ENCODE measurements around the gene HS2ST1. TPM values are rescaled to one million over a fixed set of nuclear protein-coding genes. Genes with fewer than 3 reads are reported as not detected.

HS2ST1 gene
- total and polyA plus RNA-seq, 10 of the 15 experiments (the other 5 are each of a cell fraction or from before 2014, with no cell fraction given), result 5.4 to 30.8 (median 18.6) TPM

DNA sequence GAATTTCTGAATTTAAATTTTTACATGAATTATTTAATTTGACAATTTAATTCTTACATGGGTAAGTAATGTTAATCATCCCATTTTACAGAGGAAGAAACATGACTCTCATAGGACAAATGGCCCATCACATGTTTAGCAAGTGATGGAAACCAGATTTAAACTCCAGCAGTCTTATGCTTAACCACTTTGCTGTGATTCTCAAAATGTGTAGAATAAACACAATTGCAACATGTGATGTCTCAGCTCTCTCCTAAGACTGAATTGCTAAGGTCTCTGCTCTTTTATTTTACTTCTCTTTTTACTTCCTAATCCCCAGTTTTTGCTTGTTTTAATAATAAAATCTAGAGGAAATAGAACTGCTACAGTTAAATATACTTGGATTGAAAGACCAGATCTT, 42.8 kb downstream of the HS2ST1 start:
- H3K27ac ChIP-seq (ENCODE audit: control insufficient read depth, insufficient read depth), result no peak overlapping the region
- H3K79me2 ChIP-seq (ENCODE audit: control insufficient read depth, insufficient read depth, low read length), result peaks cover 11% of the 10 kb centered on the region
- no peak for TF ChIP-seq IKZF2 (IDR thresholded peaks at IDR 0.05)
- TF ChIP-seq JUND (IDR thresholded peaks at IDR 0.05; ENCODE audit: low read depth, low read length), result no peak
- TF ChIP-seq, protein P1, sequence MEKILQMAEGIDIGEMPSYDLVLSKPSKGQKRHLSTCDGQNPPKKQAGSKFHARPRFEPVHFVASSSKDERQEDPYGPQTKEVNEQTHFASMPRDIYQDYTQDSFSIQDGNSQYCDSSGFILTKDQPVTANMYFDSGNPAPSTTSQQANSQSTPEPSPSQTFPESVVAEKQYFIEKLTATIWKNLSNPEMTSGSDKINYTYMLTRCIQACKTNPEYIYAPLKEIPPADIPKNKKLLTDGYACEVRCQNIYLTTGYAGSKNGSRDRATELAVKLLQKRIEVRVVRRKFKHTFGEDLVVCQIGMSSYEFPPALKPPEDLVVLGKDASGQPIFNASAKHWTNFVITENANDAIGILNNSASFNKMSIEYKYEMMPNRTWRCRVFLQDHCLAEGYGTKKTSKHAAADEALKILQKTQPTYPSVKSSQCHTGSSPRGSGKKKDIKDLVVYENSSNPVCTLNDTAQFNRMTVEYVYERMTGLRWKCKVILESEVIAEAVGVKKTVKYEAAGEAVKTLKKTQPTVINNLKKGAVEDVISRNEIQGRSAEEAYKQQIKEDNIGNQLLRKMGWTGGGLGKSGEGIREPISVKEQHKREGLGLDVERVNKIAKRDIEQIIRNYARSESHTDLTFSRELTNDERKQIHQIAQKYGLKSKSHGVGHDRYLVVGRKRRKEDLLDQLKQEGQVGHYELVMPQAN (conservative IDR thresholded peaks at IDR 0.05), result no peak
- TF ChIP-seq, protein P2, sequence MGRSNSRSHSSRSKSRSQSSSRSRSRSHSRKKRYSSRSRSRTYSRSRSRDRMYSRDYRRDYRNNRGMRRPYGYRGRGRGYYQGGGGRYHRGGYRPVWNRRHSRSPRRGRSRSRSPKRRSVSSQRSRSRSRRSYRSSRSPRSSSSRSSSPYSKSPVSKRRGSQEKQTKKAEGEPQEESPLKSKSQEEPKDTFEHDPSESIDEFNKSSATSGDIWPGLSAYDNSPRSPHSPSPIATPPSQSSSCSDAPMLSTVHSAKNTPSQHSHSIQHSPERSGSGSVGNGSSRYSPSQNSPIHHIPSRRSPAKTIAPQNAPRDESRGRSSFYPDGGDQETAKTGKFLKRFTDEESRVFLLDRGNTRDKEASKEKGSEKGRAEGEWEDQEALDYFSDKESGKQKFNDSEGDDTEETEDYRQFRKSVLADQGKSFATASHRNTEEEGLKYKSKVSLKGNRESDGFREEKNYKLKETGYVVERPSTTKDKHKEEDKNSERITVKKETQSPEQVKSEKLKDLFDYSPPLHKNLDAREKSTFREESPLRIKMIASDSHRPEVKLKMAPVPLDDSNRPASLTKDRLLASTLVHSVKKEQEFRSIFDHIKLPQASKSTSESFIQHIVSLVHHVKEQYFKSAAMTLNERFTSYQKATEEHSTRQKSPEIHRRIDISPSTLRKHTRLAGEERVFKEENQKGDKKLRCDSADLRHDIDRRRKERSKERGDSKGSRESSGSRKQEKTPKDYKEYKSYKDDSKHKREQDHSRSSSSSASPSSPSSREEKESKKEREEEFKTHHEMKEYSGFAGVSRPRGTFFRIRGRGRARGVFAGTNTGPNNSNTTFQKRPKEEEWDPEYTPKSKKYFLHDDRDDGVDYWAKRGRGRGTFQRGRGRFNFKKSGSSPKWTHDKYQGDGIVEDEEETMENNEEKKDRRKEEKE (IDR thresholded peaks at IDR 0.05), result no peak
- TF ChIP-seq SRF (IDR thresholded peaks at IDR 0.05; ENCODE audit: low read depth in 2 of 2, low read length in 2 of 2), result no peak
- TF ChIP-seq, protein P3, sequence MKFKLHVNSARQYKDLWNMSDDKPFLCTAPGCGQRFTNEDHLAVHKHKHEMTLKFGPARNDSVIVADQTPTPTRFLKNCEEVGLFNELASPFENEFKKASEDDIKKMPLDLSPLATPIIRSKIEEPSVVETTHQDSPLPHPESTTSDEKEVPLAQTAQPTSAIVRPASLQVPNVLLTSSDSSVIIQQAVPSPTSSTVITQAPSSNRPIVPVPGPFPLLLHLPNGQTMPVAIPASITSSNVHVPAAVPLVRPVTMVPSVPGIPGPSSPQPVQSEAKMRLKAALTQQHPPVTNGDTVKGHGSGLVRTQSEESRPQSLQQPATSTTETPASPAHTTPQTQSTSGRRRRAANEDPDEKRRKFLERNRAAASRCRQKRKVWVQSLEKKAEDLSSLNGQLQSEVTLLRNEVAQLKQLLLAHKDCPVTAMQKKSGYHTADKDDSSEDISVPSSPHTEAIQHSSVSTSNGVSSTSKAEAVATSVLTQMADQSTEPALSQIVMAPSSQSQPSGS (IDR thresholded peaks at IDR 0.05; ENCODE audit: low read length), result no peak
- no peak for TF ChIP-seq ATF7 (IDR thresholded peaks at IDR 0.05; ENCODE audit: low read depth)
- TF ChIP-seq TBL1XR1 (IDR thresholded peaks at IDR 0.05; ENCODE audit: low read depth, low read length), result no peak
- no peak for TF ChIP-seq TARDBP (IDR thresholded peaks at IDR 0.05; ENCODE audit: borderline replicate concordance)
- TF ChIP-seq SIX5 (IDR thresholded peaks at IDR 0.05; ENCODE audit: low read depth, low read length, severe bottlenecking), result no peak
- TF ChIP-seq HCFC1 (IDR thresholded peaks at IDR 0.05; ENCODE audit: low read length), result no peak
- no peak for TF ChIP-seq ESRRA (IDR thresholded peaks at IDR 0.05; ENCODE audit: low read length)
- TF ChIP-seq, protein P4, sequence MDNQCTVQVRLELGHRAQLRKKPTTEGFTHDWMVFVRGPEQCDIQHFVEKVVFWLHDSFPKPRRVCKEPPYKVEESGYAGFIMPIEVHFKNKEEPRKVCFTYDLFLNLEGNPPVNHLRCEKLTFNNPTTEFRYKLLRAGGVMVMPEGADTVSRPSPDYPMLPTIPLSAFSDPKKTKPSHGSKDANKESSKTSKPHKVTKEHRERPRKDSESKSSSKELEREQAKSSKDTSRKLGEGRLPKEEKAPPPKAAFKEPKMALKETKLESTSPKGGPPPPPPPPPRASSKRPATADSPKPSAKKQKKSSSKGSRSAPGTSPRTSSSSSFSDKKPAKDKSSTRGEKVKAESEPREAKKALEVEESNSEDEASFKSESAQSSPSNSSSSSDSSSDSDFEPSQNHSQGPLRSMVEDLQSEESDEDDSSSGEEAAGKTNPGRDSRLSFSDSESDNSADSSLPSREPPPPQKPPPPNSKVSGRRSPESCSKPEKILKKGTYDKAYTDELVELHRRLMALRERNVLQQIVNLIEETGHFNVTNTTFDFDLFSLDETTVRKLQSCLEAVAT (IDR thresholded peaks at IDR 0.05), result no peak
- TF ChIP-seq MTA2 (IDR thresholded peaks at IDR 0.05; ENCODE audit: low read depth), result no peak

More for the DNA sequence above, 42.8 kb downstream of the HS2ST1 start:
- Histone ChIP-seq H3K9me3 (replicated peaks; ENCODE audit: control insufficient read depth, insufficient read depth, low read length) (no peaks in the 10 kb centered on the region; the same call in 1 of the 3 replicates), H2AFZ (ENCODE audit: control insufficient read depth, low read depth, low read length) (no peak overlapping the region), H3K4me3 (no peak overlapping the region), H3K36me3 (ENCODE audit: control insufficient read depth in 2 of 2, insufficient read depth in 2 of 2, low read length in 1 of 2) (no peaks in the 10 kb centered on the region; a peak in 1 of 4 replicates), H3K27me3 (replicated peaks in 1 of 2; ENCODE audit: control insufficient read depth in 2 of 2, insufficient read depth in 2 of 2, low read length in 1 of 2) (no peaks in the 10 kb centered on the region), H4K20me1 (ENCODE audit: control insufficient read depth, insufficient read depth) (no peaks in the 10 kb centered on the region), H3K4me2 (ENCODE audit: control insufficient read depth, insufficient read depth) (no peak overlapping the region), H3K4me1 (ENCODE audit: control insufficient read depth, insufficient read depth, low read length) (no peaks in the 10 kb centered on the region), H3K9ac (ENCODE audit: control insufficient read depth, insufficient read depth, low read length) (no peak overlapping the region)
- CTCF ChIA-PET, result interaction anchor here (0.7 kb wide), 2 partner anchors 15 to 887 kb away, joined by 3 read pairs; no protein-coding TSS in a partner anchor
- POLR2A ChIA-PET, result interaction anchor here (0.7 kb wide), 1 partner anchor 50 kb away, joined by 5 read pairs; no protein-coding TSS in a partner anchor
- FAIRE-seq (no peak), DNase-seq (ENCODE audit: low read depth, low spot score) (no peak), ATAC-seq (no peak)
- in situ Hi-C loops (cut with MboI) (no loop called here), intact Hi-C loops (cut with micrococcal nuclease; ENCODE audit: unreplicated experiment) (no loop called here)
- RAD21 ChIA-PET (ENCODE audit: unreplicated experiment), result no interaction called here
- SMC1A ChIA-PET (ENCODE audit: uncharacterized antibody, unreplicated experiment), result interaction anchor here (0.8 to 1.1 kb wide), 3 partner anchors 10 to 124 kb away, joined by 3 to 5 read pairs (median 3); no protein-coding TSS in a partner anchor
- no TSS peak for BruUV-seq (replicated peaks)
